GM21717 (cell line): ENCODE data around the gene TWSG1.
"Not testable (repeated sequence)": the region's sequence is repeated elsewhere in the genome, so short reads cannot be mapped to it uniquely, and the experiment has no call there.

Experiments used
- ATAC-seq: cut with Tn5 transposase; IDR thresholded peaks from one replicate; pipeline ENCODE4 v1.9.1; 2021; ENCODE audit warnings: mild to moderate bottlenecking, moderate library complexity; ENCODE audit not compliant: unreplicated experiment

TWSG1 gene

GRCh38 chr18:9386879-9387278, 52.3 kb downstream of the TWSG1 start:
- no peak for ATAC-seq

- no peak for ATAC-seq
Measured at GRCh38 chr18:9387891-9388290, 53.3 kb downstream of the TWSG1 start.

GRCh38 chr18:9389706-9390105, 55.1 kb downstream of the TWSG1 start:
- ATAC-seq = no peak

GRCh38 chr18:9392726-9393125, 58.2 kb downstream of the TWSG1 start:
- no peak for ATAC-seq

GRCh38 chr18:9394046-9394445, 59.5 kb downstream of the TWSG1 start:
- no peak for ATAC-seq

GRCh38 chr18:9400197-9400596, 65.6 kb downstream of the TWSG1 start:
- no peak for ATAC-seq

- ATAC-seq = no peak
Measured at GRCh38 chr18:9401176-9401575, 66.6 kb downstream of the TWSG1 start.

GRCh38 chr18:9402358-9403007, 67.9 kb downstream of the TWSG1 start:
- ATAC-seq = not testable (repeated sequence)

- ATAC-seq = no peak
Measured at GRCh38 chr18:9403795-9404564, 69.4 kb downstream of the TWSG1 start.

GRCh38 chr18:9404565-9405060, 70.0 kb downstream of the TWSG1 start:
- ATAC-seq = no peak

GRCh38 chr18:9405130-9405529, 70.6 kb downstream of the TWSG1 start:
- no peak for ATAC-seq

GRCh38 chr18:9405977-9406376, 71.4 kb downstream of the TWSG1 start:
- ATAC-seq = no peak

GRCh38 chr18:9410515-9410914, 75.9 kb downstream of the TWSG1 start:
- ATAC-seq = no peak

- ATAC-seq = no peak
Measured at GRCh38 chr18:9413576-9413975, 79.0 kb downstream of the TWSG1 start.

GRCh38 chr18:9416563-9417072, 82.0 kb downstream of the TWSG1 start:
- no peak for ATAC-seq

- no peak for ATAC-seq
Measured at GRCh38 chr18:9417073-9417851, 82.7 kb downstream of the TWSG1 start.

GRCh38 chr18:9418047-9418690, 83.6 kb downstream of the TWSG1 start:
- ATAC-seq = no peak

GRCh38 chr18:9419956-9420631, 85.5 kb downstream of the TWSG1 start:
- ATAC-seq = no peak

GRCh38 chr18:9421096-9421900, 86.7 kb downstream of the TWSG1 start:
- no peak for ATAC-seq
